Osteocyte (in vitro differentiated cells): ENCODE data around the gene CAMK2G. TPM values are rescaled to one million over a fixed set of nuclear protein-coding genes. Genes with fewer than 3 reads are reported as not detected.

Experiments used
- DNase-seq: peaks from one replicate; pipeline ENCODE4 v3.0.0; 2021; ENCODE audit warnings: mixed read lengths; ENCODE audit not compliant: unreplicated experiment; ENCODE audit errors: extremely low spot score
- H3K27ac Mint-ChIP-seq: one replicate; pipeline ENCODE4 v1.8.0; 2021; ENCODE audit warnings: mild to moderate bottlenecking, mixed read lengths; ENCODE audit not compliant: unreplicated experiment
- H3K27me3 Mint-ChIP-seq: one replicate; pipeline ENCODE4 v1.8.0; 2021; ENCODE audit warnings: mixed read lengths; ENCODE audit not compliant: unreplicated experiment
- H3K36me3 Mint-ChIP-seq: one replicate; pipeline ENCODE4 v1.8.0; 2021; ENCODE audit warnings: mixed read lengths; ENCODE audit not compliant: unreplicated experiment
- H3K4me1 Mint-ChIP-seq: one replicate; pipeline ENCODE4 v1.8.0; 2021; ENCODE audit warnings: mixed read lengths; ENCODE audit not compliant: unreplicated experiment
- H3K4me3 Mint-ChIP-seq: one replicate; pipeline ENCODE4 v1.8.0; 2021; ENCODE audit warnings: mild to moderate bottlenecking, moderate library complexity, mixed read lengths; ENCODE audit not compliant: unreplicated experiment
- H3K9me3 Mint-ChIP-seq: one replicate; pipeline ENCODE4 v1.8.0; 2021; ENCODE audit warnings: mixed read lengths; ENCODE audit not compliant: unreplicated experiment
- total RNA-seq: library from RNA; stranded (reverse); gene quantifications from 2 replicates; pipeline ENCODE4 v1.2.1, GENCODE V29; 2021
- TF ChIP-seq, protein P1 (sequence below): fragments of 200-600 bp; sonication (generic); IDR thresholded peaks from 2 replicates; pipeline ENCODE4 v1.5.0; 2021; ENCODE audit warnings: antibody characterized with exemption, mild to moderate bottlenecking, moderate library complexity

Gene CAMK2G
- total RNA-seq, 1 donor from 2014 or later: 37.6 TPM

DNA sequence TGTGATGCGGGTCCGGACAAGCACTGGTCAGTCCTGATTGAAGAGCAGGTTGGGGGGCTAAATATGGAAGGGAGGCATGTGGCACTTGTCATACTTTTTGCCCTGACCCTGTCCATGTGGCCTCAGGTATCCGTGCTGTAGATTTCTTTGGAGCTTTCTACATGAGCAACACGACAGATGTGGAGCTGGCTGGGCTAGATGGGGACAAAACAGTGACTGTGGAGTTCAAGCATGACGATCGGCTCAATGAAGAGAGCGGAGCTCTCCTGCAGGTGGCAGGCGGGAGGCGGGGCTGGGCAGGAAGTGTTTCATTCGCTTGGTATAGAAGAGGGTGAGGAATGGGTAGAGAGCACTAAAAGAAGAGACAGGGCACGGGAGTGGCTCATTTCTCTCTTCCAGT lies 105.5 kb downstream of the CAMK2G start:
- Mint-ChIP-seq H3K27me3 (no peaks in the 10 kb centered on the region), H3K27ac (no peak overlapping the region), H3K4me1 (peaks cover 15% of the 10 kb centered on the region), H3K36me3 (peaks cover 43% of the 10 kb centered on the region), H3K4me3 (no peak overlapping the region), H3K9me3 (no peaks in the 10 kb centered on the region)
- TF ChIP-seq, protein P1, sequence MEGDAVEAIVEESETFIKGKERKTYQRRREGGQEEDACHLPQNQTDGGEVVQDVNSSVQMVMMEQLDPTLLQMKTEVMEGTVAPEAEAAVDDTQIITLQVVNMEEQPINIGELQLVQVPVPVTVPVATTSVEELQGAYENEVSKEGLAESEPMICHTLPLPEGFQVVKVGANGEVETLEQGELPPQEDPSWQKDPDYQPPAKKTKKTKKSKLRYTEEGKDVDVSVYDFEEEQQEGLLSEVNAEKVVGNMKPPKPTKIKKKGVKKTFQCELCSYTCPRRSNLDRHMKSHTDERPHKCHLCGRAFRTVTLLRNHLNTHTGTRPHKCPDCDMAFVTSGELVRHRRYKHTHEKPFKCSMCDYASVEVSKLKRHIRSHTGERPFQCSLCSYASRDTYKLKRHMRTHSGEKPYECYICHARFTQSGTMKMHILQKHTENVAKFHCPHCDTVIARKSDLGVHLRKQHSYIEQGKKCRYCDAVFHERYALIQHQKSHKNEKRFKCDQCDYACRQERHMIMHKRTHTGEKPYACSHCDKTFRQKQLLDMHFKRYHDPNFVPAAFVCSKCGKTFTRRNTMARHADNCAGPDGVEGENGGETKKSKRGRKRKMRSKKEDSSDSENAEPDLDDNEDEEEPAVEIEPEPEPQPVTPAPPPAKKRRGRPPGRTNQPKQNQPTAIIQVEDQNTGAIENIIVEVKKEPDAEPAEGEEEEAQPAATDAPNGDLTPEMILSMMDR: no peak
- DNase-seq: no peak

DNA sequence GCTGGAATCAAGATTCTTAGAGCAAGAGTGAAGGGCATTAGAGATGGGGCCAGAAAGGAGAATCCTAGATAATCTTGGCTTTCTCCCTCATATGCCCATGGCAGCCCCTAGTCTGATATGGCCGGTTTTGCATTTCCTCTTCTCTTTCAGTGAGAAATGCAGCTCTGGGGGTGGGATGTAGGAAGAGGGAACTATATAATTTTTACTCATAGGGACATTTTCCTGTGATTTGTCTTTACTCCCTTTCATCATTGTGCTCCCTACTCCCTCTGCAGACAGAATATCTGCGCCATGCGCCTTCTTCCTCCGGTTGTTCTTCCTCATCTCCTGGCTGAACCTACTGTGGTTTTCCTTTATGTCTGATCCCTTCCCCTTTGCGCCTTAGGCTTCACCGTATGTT lies 109.3 kb downstream of the CAMK2G start:
- no peak for DNase-seq
- H3K27ac Mint-ChIP-seq: no peak overlapping the region
- H3K36me3 Mint-ChIP-seq: peaks cover 63% of the 10 kb centered on the region
- TF ChIP-seq, protein P1: no peak
- no peaks in the 10 kb centered on the region for H3K9me3 Mint-ChIP-seq
- H3K4me1 Mint-ChIP-seq: no peaks in the 10 kb centered on the region
- H3K4me3 Mint-ChIP-seq: no peak overlapping the region
- no peaks in the 10 kb centered on the region for H3K27me3 Mint-ChIP-seq

DNA sequence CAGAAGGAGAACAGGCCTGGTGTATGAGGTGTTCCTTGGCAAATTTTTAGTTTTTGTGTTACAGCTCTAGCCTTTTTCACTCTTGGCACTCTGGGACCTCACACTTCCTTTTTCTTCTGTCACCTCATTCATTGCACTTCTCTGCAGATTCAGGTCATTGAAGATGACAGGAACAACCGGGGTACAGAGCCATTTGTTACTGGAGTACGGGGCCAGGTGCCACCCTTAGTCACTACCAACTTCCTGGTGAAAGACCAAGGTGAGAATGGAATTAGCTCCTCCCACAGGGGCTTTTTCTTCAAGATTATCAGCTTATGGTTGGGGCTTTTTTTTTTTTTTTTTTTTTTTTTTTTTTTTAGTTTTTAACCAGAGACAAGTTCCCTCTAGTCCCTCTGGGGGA lies 111.0 kb downstream of the CAMK2G start:
- H3K4me1 Mint-ChIP-seq: no peaks in the 10 kb centered on the region
- H3K27ac Mint-ChIP-seq: no peak overlapping the region
- peaks cover 60% of the 10 kb centered on the region for H3K36me3 Mint-ChIP-seq
- no peak overlapping the region for H3K4me3 Mint-ChIP-seq
- no peaks in the 10 kb centered on the region for H3K27me3 Mint-ChIP-seq
- TF ChIP-seq, protein P1: no peak
- no peak for DNase-seq
- H3K9me3 Mint-ChIP-seq: no peaks in the 10 kb centered on the region

DNA sequence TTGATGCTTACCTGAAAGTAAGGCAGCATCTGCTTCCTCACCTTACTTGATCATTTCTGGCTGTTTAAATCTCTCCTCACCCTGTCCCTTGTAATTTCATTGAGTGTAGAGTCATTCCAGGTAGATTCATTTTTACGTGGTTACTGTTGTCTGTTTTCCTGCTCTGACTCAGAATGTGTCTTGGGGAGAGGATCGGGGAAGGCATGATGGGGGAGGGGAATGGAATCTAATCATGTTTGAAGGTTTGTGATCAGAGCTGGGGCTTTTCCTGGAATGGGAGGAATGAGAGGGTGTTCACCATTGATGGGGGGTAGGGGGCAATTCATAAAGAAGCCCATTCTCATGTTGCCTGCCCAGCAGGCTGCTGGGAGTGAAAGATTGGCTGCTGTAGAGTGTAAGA lies 111.4 kb downstream of the CAMK2G start:
- H3K36me3 Mint-ChIP-seq: peaks cover 60% of the 10 kb centered on the region
- no peaks in the 10 kb centered on the region for H3K27me3 Mint-ChIP-seq
- no peaks in the 10 kb centered on the region for H3K9me3 Mint-ChIP-seq
- H3K4me3 Mint-ChIP-seq: no peak overlapping the region
- no peak for DNase-seq
- H3K4me1 Mint-ChIP-seq: no peaks in the 10 kb centered on the region
- no peak overlapping the region for H3K27ac Mint-ChIP-seq
- TF ChIP-seq, protein P1: no peak

Other genes with a start within 250 kb of the CAMK2G start
- 0.59 and 0.78 TPM in 2 replicates for gene MYOZ1, start 233.1 kb downstream of the CAMK2G start, total RNA-seq
- gene SYNPO2L, start 218.5 kb downstream of the CAMK2G start, total RNA-seq: not detected in 2 replicates
- gene AGAP5, start 176.4 kb downstream of the CAMK2G start, total RNA-seq: 5.9 and 8.1 TPM in 2 replicates
- gene SEC24C, start 130.2 kb downstream of the CAMK2G start, total RNA-seq: 64.1 and 64.2 TPM in 2 replicates
- gene CHCHD1, start 92.5 kb downstream of the CAMK2G start, total RNA-seq: 19.9 and 22.3 TPM in 2 replicates
- gene ZSWIM8, start 88.9 kb downstream of the CAMK2G start, total RNA-seq: 164 and 186 TPM in 2 replicates
- gene NDST2, start 63.0 kb downstream of the CAMK2G start, total RNA-seq: 32.2 and 39.1 TPM in 2 replicates
- gene PLAU, start 36.6 kb upstream of the CAMK2G start, total RNA-seq: 112 and 118 TPM in 2 replicates
- 338 and 340 TPM in 2 replicates for gene VCL, start 123.6 kb upstream of the CAMK2G start, total RNA-seq